ENCODE results near the gene SNN.

DNA sequence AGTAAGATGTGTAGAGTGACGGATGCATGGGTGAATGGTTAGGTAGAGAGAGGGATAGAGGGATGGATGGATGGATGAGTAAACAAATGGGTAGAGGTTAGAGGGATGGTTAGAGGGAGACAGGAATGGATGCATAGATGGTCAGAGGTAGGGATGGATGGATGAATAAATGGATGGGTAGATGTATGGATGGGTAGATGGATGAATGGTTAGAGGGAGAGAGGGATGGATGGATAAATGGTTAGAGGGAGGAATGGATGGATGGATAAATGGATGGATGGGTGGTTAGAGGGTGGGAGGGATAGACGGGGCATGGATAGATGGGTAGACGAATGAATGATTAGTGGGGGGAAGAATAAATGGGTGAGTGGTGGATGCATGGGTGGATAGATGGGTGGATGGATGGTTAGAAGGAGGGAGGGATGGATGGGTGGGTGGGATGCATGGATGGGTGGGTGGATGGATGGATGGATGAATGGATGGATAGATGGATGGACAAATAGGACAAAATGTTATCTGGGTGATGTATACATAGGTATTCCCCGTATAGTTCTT is 29.2 kb upstream of the SNN start:
- TF ChIP-seq CTCF (IDR thresholded peaks at IDR 0.05; ENCODE audit: insufficient read depth, low read depth, low read length) (no peak), EZH2 (IDR thresholded peaks at IDR 0.05; ENCODE audit: insufficient read depth, low read length) (no peak)
